NCI-H146 treated with DMSO at 0.1 percent for 48 hours (cell line): ENCODE measurements around the gene GNL3L.
"Not testable (repeated sequence)": the region's sequence is repeated elsewhere in the genome, so short reads cannot be mapped to it uniquely, and the experiment has no call there.

Source experiments
- DNase-seq: peaks from one replicate; lab custom pipeline; 2025; ENCODE audit not compliant: unreplicated experiment; lab: John Stamatoyannopoulos, UW

Gene GNL3L

DNA sequence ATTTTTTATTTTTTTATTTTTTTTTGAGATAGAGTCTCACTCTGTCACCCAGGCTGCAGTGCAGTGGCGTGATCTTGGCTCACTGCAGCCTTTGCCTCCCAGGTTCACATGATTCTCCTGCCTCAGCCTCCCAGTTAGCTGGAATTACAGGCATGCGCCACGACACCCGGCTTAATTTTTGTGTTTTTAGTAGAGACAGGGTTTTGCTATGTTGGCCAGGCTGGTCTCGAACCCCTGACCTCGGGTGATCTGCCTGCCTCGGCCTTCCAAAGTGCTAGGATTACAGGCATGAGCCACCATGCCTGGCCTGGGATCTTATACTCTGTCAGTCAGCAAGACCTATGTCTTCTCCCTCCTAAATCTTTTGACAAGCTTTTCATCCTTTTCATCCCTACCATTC, 25.0 kb downstream of the GNL3L start:
- DNase-seq, result not testable (repeated sequence)

DNA sequence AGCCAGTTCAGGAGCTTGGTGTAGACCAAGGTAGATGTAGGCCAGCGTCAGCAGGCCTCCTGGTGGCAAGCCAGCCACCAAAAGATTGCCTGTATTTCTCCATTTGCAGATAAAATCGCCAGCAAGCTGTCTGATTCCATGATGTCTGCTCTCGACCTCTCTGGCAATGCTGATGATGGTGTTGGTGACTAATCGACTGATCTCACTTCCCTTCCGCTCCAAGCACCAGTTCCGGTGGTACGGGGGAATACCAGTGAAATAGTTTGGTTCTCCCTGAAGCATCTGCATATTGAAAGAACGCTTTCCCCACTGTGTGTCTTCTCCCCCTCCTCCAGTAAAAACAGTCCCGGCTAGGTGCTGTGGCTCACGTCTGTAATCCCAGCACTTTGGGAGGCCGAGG, 30.4 kb downstream of the GNL3L start:
- no peak for DNase-seq

DNA sequence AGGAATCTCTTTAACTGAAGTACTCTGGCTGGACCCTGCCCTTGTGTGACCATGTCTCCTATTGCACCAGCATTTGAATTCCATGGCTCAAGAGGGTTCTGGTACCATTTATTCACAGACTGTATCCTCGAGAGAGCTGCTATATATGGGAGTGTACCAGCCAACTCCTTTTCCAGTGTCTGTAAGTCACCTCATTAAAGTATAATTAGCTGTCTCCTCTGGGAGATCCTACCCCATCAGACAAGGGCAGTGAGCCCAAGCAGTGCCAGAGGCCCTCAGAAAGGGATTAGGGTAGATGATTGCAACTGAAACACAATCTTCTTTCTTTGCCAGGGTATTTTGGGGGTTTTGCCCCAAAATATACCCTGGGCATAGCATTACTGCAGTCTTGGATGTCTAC, 31.6 kb downstream of the GNL3L start:
- no peak for DNase-seq

DNA sequence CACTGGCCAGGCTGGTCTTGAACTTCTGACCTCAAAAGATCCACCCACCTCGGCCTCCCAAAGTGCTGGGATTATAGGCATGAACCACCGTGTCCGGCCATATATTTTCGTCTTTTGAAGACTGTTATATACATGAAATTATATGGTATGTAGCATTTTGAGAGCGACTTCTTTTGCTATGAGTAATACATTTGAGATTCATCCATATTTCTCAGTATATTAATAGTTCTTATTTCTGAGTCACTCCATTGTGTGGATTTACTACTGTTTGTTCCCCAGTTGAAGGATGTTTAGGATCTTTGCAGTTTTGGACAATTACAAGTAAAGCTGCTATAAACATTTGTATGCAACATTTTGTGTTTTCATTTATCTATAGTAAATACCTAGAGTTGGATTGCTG, 34.9 kb downstream of the GNL3L start:
- DNase-seq, result no peak

DNA sequence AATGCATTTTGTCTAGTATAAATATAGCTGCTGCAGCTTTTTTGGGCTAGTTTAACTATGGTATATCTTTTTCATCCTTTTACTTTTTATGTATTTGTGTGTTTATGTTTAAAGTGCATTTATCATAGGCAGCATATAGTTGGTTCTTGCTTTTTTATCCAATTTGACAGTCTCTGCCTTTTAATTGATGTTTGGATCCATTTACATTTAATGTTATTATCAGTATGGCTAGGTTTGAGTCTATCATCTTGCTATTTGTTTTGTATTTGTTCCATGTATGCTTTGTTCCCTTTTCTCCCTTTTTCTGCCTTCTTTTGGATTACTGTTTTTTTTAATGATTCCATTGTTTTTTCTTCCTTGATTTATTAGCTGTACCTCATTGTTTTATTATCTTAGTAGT, 40.3 kb downstream of the GNL3L start:
- DNase-seq, result no peak

DNA sequence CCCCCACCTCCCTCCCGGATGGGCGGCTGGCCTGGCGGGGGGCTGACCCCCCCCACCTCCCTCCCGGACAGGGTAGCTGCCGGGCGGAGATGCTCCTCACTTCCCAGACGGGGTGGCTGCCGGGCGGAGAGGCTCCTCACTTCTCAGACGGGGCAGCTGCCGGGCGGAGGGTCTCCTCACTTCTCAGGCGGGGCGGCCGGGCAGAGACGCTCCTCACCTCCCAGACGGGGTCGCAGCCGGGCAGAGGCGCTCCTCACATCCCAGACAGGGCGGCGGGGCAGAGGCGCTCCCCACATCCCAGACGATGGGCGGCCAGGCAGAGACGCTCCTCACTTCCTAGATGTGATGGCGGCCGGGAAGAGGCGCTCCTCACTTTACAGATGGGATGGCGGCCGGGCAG, 42.6 kb downstream of the GNL3L start:
- not testable (repeated sequence) for DNase-seq

DNA sequence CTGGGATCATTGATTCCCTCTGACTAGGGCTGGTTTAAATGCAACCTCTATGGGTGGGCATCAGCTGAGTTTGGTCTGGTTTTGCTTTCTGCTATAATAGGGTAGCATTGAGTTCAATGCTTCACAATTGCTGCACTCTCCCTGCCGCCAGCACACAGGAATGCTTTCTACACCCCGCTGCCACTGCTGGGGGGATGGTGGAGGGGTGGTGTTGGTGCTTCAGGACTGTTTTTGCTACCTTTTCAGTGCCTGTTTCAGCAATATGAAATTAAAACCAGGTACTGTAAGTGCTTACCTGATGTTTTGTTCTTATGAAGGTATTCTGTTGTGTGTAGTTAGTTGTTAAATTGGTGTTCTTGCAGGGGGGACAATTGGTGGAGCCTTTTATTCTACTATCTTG, 67.7 kb downstream of the GNL3L start:
- no peak for DNase-seq

DNA sequence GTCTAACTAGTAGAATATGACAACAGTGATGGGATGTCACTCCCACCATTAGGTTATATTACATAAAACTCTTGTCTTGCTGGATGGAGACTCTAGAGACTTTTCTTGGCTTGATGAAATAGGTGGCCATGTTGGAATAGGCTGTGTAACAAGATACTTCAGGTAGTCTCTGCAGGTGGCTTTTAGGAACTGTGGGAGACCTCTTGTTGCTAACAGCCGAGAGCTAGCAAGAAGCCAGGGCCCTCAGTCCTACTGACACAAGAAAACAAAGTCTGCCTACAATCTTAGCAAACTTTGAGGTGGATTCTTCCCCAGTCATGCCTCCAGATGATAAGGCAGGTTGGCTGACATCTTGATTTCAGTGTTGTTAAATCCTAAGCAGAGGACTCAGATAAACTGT, 72.5 kb downstream of the GNL3L start:
- DNase-seq, result no peak
